Measurements from ENCODE around the gene ZNF679. TPM values are rescaled to one million over a fixed set of nuclear protein-coding genes. Genes with fewer than 3 reads are reported as not detected.

The ZNF679 gene
- total and polyA plus RNA-seq, 2 donors (not counting 1 experiment from before 2014, with no cell fraction given): not detected

- Histone ChIP-seq H3K9ac (ENCODE audit: insufficient read depth, low read length) (no peak overlapping the region), H3K4me2 (ENCODE audit: extremely low read depth, insufficient read depth, low read length) (no peak overlapping the region), H3K4me3 (replicated peaks in 1 of 4; ENCODE audit: control extremely low read depth in 1 of 4, insufficient read depth in 1 of 4, low read depth in 3 of 4, low read length in 4 of 4) (no peak overlapping the region), H3K79me2 (ENCODE audit: control insufficient read depth, insufficient read depth, low read length) (no peaks in the 10 kb centered on the region), H3K27ac (ENCODE audit: insufficient read depth, low read length) (no peak overlapping the region), H3K27me3 (ENCODE audit: control insufficient read depth, insufficient read depth, low read length) (no peaks in the 10 kb centered on the region), H3K9me3 (ENCODE audit: control insufficient read depth, insufficient read depth, low read depth, low read length) (no peaks in the 10 kb centered on the region), H3K4me1 (ENCODE audit: control insufficient read depth, extremely low read depth, insufficient read depth, low read length) (no peaks in the 10 kb centered on the region), H2AFZ (ENCODE audit: low read length) (no peak overlapping the region), H4K20me1 (ENCODE audit: control insufficient read depth, extremely low read depth, insufficient read depth, low read length) (no peaks in the 10 kb centered on the region), H3K36me3 (ENCODE audit: control insufficient read depth, insufficient read depth, low read length) (no peaks in the 10 kb centered on the region)
- DNase-seq (ENCODE audit: low read depth in 2 of 2): no peak
- no peak for TF ChIP-seq EZH2 (IDR thresholded peaks at IDR 0.05; ENCODE audit: low read length, missing control alignments)
- TF ChIP-seq CTCF (conservative IDR thresholded peaks at IDR 0.05 in 1 of 2, IDR thresholded peaks at IDR 0.05 in 1 of 2; ENCODE audit: low read depth in 1 of 2, low read length in 2 of 2): no peak
Observed at GRCh38 chr7:64223366-64223765, 4.9 kb upstream of the ZNF679 start.

GRCh38 chr7:64266341-64266919 lies 38.2 kb downstream of the ZNF679 start:
- Histone ChIP-seq H3K9me3 (ENCODE audit: control insufficient read depth, insufficient read depth, low read depth, low read length) (no peaks in the 10 kb centered on the region), H4K20me1 (ENCODE audit: control insufficient read depth, extremely low read depth, insufficient read depth, low read length) (no peaks in the 10 kb centered on the region), H3K27me3 (ENCODE audit: control insufficient read depth, insufficient read depth, low read length) (no peaks in the 10 kb centered on the region), H3K27ac (ENCODE audit: insufficient read depth, low read length) (no peak overlapping the region), H3K36me3 (ENCODE audit: control insufficient read depth, insufficient read depth, low read length) (no peaks in the 10 kb centered on the region), H3K4me1 (ENCODE audit: control insufficient read depth, extremely low read depth, insufficient read depth, low read length) (no peaks in the 10 kb centered on the region), H3K4me3 (replicated peaks in 1 of 4; ENCODE audit: control extremely low read depth in 1 of 4, insufficient read depth in 1 of 4, low read depth in 3 of 4, low read length in 4 of 4) (no peak overlapping the region), H3K4me2 (ENCODE audit: extremely low read depth, insufficient read depth, low read length) (no peak overlapping the region), H3K9ac (ENCODE audit: insufficient read depth, low read length) (no peak overlapping the region), H2AFZ (ENCODE audit: low read length) (no peak overlapping the region), H3K79me2 (ENCODE audit: control insufficient read depth, insufficient read depth, low read length) (no peaks in the 10 kb centered on the region)
- DNase-seq (ENCODE audit: low read depth in 2 of 2): no peak
- no peak for TF ChIP-seq CTCF (conservative IDR thresholded peaks at IDR 0.05 in 1 of 2, IDR thresholded peaks at IDR 0.05 in 1 of 2; ENCODE audit: low read depth in 1 of 2, low read length in 2 of 2)
- no peak for TF ChIP-seq EZH2 (IDR thresholded peaks at IDR 0.05; ENCODE audit: low read length, missing control alignments)

- Histone ChIP-seq H3K4me1 (ENCODE audit: control insufficient read depth, extremely low read depth, insufficient read depth, low read length) (no peaks in the 10 kb centered on the region), H3K79me2 (ENCODE audit: control insufficient read depth, insufficient read depth, low read length) (no peaks in the 10 kb centered on the region), H3K27me3 (ENCODE audit: control insufficient read depth, insufficient read depth, low read length) (no peaks in the 10 kb centered on the region), H3K9ac (ENCODE audit: insufficient read depth, low read length) (no peak overlapping the region), H4K20me1 (ENCODE audit: control insufficient read depth, extremely low read depth, insufficient read depth, low read length) (no peaks in the 10 kb centered on the region), H2AFZ (ENCODE audit: low read length) (no peak overlapping the region), H3K4me2 (ENCODE audit: extremely low read depth, insufficient read depth, low read length) (no peak overlapping the region), H3K27ac (ENCODE audit: insufficient read depth, low read length) (no peak overlapping the region), H3K36me3 (ENCODE audit: control insufficient read depth, insufficient read depth, low read length) (no peaks in the 10 kb centered on the region), H3K4me3 (replicated peaks in 1 of 4; ENCODE audit: control extremely low read depth in 1 of 4, insufficient read depth in 1 of 4, low read depth in 3 of 4, low read length in 4 of 4) (no peak overlapping the region), H3K9me3 (ENCODE audit: control insufficient read depth, insufficient read depth, low read depth, low read length) (no peaks in the 10 kb centered on the region)
- no peak for DNase-seq (ENCODE audit: low read depth in 2 of 2)
- no peak for TF ChIP-seq EZH2 (IDR thresholded peaks at IDR 0.05; ENCODE audit: low read length, missing control alignments)
- no peak for TF ChIP-seq CTCF (conservative IDR thresholded peaks at IDR 0.05 in 1 of 2, IDR thresholded peaks at IDR 0.05 in 1 of 2; ENCODE audit: low read depth in 1 of 2, low read length in 2 of 2)
Observed at GRCh38 chr7:64277630-64278029, 49.4 kb downstream of the ZNF679 start.
